SK-N-MC (cell line): Measurements from ENCODE around the gene GJA1.

Experiments
- EZH2 ChIP-seq: fragments of 200-600 bp; sonication (generic); IDR thresholded peaks from one replicate; pipeline ENCODE4 v1.6.1; 2017; ENCODE audit warnings: antibody characterized with exemption
- FOXP2 ChIP-seq: optimal IDR thresholded peaks from 2 replicates; pipeline ENCODE3; 2011; ENCODE audit warnings: mild to moderate bottlenecking, moderate library complexity; ENCODE audit not compliant: insufficient read depth; ENCODE audit errors: extremely low read length, control extremely low read depth
- POLR2AphosphoS5 ChIP-seq: IDR thresholded peaks from 2 replicates; pipeline ENCODE4 v1.6.1; 2012; ENCODE audit warnings: mild to moderate bottlenecking, low read depth, low read length, borderline replicate concordance

- TF ChIP-seq EZH2 = no peak
- TF ChIP-seq POLR2AphosphoS5 = no peak
- TF ChIP-seq FOXP2 = no peak
These were observed 39.7 kb upstream of the GJA1 start for GRCh38 chr6:121395736-121396135.
